CD4-positive, alpha-beta T cell treated with Interferon gamma for 1 hour (primary cell): ENCODE measurements around the gene CHN2.

Experiments
- DNase-seq: peaks from one replicate; pipeline ENCODE4 v3.0.0-alpha.2; 2020

Gene CHN2

GRCh38 chr7:29288181-29289091 is 93.9 kb downstream of the CHN2 start:
- no peak for DNase-seq

- no peak for DNase-seq
Measured at GRCh38 chr7:29289156-29290021, 94.8 kb downstream of the CHN2 start.

GRCh38 chr7:29290829-29291228 is 96.3 kb downstream of the CHN2 start:
- no peak for DNase-seq

GRCh38 chr7:29291723-29292618 is 97.4 kb downstream of the CHN2 start:
- no peak for DNase-seq

GRCh38 chr7:29292886-29293658 is 98.5 kb downstream of the CHN2 start:
- DNase-seq, result no peak

GRCh38 chr7:29296421-29296820 is 101.8 kb downstream of the CHN2 start:
- no peak for DNase-seq

- no peak for DNase-seq
Measured at GRCh38 chr7:29297194-29297890, 102.8 kb downstream of the CHN2 start.

GRCh38 chr7:29299086-29299485 is 104.5 kb downstream of the CHN2 start:
- no peak for DNase-seq

GRCh38 chr7:29300026-29300480 is 105.5 kb downstream of the CHN2 start:
- no peak for DNase-seq

GRCh38 chr7:29300649-29301048 is 106.1 kb downstream of the CHN2 start:
- no peak for DNase-seq

- DNase-seq, result no peak
Measured at GRCh38 chr7:29302666-29303395, 108.3 kb downstream of the CHN2 start.

- no peak for DNase-seq
Measured at GRCh38 chr7:29304756-29305155, 110.2 kb downstream of the CHN2 start.

GRCh38 chr7:29306319-29306991 is 111.9 kb downstream of the CHN2 start:
- DNase-seq, result no peak

- no peak for DNase-seq
Measured at GRCh38 chr7:29308424-29308823, 113.8 kb downstream of the CHN2 start.

GRCh38 chr7:29309041-29309854 is 114.7 kb downstream of the CHN2 start:
- no peak for DNase-seq

GRCh38 chr7:29310625-29311024 is 116.0 kb downstream of the CHN2 start:
- DNase-seq, result no peak

GRCh38 chr7:29311314-29311713 is 116.7 kb downstream of the CHN2 start:
- no peak for DNase-seq

- no peak for DNase-seq
Measured at GRCh38 chr7:29314148-29314547, 119.6 kb downstream of the CHN2 start.
